DMS114 treated with DMSO at 0.1 percent for 48 hours (cell line): ENCODE results near the gene EMILIN1.

Source experiments
- DNase-seq: peaks from one replicate; lab custom pipeline; 2025; ENCODE audit not compliant: unreplicated experiment; lab: John Stamatoyannopoulos, UW

Gene EMILIN1

DNA sequence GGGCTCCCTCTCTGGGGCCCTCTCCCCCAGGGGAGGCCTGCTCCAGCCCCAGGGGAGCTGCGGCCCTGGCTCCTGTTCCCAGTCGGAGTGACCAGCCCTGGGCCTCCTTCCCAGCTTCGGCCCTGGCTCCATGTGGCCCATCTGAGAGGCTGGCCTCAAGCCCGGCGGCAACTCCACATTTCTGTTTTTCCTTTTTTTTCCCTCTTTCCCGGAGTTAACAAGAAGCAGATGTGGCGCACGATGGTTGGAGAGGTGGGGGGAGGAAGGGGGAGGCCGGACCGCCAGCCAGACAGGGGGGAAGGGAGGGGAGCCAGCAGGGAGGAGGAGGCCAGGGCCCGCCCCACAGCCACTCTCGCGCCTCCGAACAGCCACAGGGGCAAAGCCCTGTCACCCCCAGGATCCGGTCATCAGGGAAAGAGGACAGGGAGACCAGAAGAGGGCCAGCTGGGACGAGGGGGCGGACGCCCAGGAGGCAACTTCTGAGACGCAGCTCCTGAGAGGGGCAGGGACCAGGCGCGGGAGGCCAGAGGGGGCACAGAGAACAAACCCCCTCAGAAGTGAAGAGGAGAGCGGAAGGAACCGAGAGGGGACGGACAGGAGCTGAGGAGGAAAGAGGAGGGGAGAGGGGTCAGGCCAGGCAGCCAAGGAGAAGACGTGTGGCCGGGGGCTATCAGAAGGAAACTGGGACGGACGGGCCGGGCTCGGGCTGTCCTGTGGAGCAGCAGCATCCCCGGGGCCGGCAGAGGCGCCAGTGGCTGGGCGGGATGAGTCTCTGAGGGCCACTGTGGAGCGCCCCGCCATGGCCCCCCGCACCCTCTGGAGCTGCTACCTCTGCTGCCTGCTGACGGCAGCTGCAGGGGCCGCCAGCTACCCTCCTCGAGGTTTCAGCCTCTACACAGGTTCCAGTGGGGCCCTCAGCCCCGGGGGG is at the start of gene EMILIN1:
EMILIN1 (plus strand) TSS at position 349 of the 928 bp plus-strand sequence; CDS start at position 800, 451 bp downstream.
- DNase-seq: no peak

DNA sequence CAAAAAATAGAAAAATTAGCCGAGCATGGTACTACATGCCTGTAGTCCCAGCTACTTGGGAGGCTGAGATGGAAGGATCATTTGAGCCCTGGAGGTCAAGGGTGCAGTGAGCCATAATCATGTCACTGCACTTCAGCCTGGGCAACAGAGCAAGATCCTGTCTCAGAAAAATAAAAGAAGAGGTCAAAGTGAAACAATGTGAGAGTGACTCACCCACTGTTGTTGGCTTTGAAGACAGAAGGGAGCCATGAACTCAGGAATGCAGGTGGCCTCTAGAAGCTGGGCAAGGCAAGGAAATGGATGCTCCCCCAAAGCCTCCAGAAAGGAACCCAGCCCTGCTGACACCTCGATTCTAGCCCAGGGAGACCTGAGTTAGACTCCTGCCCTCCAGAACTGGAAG is 49.4 kb upstream of the EMILIN1 start:
- DNase-seq: no peak

DNA sequence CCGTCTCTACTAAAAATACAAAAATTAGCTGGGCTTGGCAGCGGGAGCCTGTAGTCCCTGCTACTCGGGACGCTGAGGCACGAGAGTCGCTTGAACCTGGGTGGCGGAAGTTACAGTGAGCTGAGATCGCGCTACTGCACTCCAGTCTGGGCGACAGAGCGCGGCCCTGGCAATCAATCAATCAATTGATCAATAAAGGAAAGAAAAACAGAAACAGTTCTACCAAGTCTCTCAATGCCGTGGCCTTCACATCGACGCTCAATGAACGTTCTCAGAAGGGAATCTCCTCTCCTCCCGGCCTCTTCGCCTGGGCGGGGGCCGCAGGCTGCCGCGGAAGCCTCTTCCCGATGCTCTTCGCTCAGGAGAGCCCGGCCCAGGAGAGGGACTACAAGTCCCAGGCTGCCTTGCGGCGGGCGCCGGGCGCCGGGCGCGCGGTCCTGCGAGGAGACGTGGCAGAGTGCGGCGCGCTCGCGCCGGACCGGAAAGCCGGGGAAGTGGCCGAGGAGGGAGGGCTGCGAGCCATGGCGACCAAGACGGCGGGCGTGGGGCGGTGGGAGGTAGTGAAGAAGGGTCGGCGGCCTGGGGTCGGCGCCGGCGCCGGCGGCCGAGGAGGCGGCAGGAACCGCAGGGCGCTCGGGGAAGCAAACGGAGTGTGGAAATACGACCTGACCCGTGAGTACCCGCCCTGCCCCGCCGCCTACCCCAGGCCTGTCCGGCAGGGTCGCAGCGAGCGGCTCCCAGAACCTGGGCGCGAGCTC is 45.7 kb upstream of the EMILIN1 start, which contains the start of gene TMEM214:
TMEM214 (plus strand) TSS at position 471 of the 758 bp plus-strand sequence; CDS start at position 522, 51 bp downstream.
- DNase-seq: peak; percentile 72

DNA sequence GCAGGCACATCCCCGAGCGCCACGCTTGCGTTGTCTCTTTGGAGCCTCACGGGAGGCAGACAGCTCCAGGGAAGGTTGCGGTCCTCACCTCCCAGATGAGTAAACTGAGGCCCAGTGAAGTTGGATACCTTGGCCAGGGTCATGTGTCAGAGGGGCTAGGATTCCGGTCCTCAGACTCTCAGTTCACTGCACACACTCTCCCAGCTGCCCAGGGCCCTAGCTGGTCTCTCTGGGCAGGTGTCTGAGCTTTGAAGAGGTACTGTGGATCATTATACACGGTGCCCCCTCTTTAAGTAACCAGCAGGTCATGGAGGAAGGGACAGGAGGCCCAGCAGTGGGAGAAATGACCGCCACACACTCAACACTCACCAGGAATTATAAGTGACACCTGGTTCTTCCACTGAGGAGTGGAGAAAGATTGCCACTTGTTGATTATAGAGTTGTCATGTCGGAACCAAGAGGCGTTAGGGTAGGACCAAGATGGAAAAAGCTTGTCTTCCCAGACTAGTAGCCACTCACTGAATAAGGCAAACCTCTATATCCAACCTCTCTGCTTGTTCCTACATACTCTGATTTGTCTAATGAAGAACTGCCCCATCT is 45.1 kb upstream of the EMILIN1 start:
- DNase-seq: no peak

DNA sequence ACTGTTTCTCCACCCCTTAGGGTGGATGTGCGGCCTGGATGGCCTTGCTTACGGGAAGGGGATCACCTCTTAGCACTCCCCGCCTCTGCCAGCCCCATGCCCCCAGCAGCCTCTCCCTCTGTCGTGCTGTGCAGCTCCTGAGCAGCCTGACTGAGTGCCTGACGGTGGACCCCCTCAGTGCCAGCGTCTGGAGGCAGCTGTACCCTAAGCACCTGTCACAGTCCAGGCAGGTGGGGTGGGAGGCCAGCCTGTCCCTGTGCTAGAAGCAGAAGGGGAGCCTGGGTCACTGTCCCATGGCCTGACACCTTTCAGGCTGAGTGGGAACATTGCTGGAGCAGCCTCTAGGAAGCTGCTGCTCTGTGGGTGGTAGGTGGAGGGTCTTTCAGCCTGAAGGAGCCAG is 40.4 kb upstream of the EMILIN1 start:
- no peak for DNase-seq

DNA sequence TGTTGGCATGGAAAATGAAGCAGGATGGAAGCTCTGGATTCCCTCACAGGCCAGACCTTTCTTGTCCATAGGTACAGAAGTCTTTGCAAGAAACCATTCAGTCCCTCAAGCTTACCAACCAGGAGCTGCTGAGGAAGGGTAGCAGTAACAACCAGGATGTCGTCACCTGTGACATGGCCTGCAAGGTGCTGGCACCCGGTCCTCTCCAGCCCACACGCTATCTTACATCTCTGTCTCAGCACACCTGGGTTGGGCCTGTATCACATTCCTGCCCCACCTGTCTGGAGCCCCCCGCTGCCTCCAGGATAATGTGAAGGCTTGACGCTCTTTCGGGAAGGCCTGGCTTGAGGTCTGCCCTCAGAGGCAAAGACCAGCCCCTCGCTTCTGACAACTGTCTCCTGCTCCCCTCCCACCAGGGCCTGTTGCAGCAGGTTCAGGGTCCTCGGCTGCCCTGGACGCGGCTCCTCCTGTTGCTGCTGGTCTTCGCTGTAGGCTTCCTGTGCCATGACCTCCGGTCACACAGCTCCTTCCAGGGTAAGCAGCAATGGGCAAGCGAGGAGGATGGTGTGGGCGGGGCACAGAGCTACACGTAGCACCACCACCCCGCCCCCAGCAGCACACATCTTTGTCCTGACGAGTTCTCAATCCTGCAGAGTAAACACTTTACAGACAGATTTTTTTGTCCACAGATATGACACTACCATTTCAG is 39.6 kb upstream of the EMILIN1 start:
- no peak for DNase-seq

DNA sequence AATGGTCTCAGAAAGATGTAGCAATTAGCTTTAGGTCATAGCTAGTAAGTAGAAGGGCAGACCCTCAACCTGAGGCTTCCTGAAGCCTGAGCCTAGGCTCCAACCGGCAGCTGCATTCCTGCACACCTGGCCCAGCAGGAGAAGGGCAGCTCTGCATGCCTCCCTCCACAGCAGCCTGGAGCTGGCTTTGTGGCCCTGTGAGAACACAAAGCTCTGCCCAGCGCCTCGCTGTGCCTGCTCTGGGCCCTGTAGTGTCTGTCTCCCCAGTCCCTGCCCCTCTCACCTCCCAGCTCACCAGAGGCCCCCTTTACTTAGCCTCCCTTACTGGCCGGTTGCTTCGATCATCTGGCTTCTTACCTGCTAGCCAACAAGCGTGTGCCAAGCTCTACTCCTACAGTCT is 39.0 kb upstream of the EMILIN1 start:
- DNase-seq: no peak

DNA sequence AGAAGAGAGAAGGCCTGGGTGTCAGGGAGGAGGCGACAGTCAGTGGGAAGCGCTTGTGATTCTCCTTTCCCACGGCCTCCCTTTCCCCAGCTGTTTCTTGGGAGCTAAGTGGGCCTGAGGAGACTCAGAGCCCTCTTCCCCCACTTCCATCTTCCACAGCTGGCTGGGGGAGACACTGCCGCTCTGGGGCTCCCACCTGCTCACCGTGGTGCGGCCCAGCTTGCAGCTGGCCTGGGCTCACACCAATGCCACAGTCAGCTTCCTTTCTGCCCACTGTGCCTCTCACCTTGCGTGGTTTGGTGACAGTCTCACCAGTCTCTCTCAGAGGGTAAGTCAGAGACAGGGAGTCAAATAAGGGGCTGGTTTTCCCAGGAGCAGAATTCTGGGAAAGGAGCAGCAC is 38.5 kb upstream of the EMILIN1 start:
- no peak for DNase-seq

DNA sequence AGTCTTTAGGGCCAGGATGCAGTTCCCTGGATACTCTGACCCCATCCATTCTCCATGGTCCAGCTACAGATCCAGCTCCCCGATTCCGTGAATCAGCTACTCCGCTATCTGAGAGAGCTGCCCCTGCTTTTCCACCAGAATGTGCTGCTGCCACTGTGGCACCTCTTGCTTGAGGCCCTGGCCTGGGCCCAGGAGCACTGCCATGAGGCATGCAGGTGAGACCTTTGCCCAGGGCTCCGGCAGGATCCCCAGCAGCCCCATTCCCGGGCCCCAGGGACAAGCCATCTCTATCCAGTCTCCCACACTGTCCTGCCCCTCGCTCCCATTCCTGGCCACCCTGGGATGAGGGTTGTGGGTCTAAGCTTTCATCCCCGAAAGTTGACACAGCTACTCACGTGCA is 38.1 kb upstream of the EMILIN1 start:
- DNase-seq: no peak

DNA sequence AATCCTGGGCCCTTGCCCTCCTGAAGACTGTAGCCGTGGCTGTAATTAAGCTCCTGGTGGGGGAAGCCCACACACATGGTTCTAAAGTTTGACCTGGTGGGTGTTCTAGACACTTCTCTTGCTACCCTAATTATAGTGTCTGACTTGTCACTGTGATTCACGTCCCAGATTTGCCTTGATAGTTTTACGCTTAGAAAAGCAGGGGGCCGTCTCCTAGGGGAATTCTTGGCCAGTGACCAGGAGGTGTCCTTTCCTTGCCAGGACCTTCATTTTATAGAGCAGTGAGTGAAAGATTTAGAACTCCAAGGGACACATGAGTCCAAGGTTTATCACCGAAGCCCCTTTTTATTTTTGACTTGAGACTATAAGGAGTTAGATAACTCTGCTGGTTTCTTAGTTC is 36.7 kb upstream of the EMILIN1 start:
- no peak for DNase-seq

DNA sequence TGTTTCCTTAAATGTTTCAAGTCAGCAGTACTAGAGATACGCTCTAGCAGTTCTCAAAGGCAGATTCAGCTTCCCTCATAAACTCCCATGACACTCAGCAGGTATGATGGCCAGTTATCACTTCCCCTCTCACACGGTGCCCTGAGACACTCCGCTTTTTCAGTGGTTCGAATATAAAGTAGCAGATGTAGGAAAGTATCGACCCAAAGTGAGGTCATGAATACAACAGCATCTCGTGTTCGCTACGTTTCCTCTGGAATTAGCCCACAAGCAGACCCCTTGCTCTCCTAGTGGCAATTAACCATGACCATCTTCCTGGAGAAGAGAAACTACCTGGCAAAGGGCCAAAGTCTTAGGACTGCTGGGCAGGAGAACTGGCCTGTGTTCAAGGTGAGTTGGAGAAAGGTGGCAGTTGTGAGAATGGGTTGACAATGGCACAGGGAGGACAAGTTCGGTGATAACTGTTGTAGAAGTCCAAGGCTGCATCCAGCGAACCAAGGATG is 36.2 kb upstream of the EMILIN1 start:
- DNase-seq: no peak

DNA sequence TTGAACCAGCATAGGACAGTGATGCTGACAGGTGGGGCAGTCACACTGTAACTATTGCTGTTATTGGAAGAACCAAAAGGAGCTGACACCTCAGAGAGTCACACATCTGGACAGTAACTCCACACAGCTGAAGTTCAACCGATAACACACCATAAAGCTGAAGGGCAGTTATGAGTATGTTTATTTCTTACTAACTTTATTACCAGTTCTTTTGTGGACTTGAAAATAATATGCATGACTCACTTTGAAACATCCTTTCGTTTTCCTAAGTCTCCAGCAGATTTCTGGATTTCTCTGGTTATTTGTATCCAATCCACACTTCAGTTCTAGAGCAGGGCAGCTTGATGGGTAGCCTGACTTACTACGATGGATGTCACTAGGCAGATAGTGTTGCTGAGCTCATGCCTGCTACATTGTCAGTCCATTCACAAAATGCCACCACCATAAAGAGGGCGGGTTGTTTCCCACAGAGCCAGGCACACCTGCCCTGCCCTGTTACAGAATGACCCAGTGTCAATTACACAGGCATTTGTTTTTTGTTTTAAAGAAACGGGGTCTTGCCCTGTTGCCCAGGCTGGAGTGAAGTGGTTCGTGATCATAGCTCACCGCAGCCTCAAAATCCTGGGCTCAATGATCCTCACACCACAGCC is 35.3 kb upstream of the EMILIN1 start:
- no peak for DNase-seq

DNA sequence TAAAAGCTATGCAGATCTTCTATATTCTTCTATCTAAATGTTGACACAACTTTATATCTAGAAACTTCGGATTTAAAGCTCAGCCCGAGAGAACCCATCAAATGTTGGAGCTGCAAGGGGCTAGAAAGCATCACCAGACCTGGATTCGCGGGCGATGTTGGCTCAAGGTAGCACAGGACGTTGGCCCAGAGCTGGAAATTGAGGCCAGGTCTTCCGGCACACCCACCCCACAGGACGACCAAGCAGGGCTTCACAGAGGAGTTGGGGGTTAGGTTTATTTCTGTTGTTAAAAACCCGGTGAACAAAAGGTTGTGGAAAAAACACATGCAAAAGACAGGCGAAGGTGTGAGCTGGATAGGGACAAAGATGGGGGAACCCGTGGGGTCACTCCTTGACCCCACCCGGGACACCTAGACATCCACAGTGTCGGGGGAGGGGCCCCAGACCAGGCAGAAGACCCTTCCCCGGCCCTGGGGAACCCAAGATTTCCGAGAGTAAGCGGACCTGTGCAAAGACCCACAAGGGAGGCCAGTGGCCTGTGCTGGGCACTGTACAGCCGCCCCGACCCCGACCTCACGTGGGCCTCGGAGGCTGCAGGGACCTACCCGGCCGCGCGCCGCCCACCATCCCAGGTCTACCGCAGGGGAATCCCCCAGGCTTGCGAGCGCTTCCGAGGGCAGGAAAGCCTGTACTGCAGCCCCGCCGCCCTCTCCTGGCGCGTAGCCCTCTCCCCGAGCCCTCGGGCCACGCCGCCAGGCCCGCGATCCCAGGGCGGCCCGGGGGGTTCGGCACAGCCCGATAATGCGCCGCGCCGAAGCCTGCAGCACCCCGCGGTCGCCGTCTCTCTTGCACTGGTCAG is 28.8 kb upstream of the EMILIN1 start:
- no peak for DNase-seq

DNA sequence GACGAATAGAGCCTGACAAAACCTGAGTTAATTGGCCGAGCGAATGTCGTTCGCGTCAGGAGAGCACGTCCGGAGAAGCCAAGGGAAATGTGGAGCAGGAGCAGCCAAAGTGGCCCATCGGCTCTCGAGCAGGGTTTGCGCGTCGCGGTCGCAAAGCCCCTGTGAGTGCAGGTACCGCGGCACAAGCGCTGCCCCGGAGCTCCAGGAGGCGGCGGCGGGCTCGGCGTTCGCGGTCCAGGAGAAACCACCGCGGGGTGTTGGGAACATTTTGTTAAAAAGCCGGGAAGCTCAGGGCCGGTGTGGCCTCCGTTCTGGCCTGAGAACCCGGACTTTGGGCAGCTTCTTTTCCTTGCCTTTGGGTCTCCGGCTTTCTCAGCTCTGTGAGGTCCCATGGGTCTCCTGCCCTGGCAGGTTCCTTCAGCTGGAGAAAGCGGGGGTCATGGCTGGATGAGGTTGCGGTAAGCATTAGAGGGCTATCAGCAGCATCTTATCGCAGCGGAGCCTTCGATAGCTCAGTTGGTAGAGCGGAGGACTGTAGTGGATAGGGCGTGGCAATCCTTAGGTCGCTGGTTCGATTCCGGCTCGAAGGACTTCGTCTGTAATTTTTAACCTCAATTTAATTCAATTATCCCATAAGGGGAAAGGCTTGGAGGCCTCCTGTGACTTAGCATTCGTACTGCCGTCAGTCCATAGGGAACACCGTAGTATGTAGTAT is 28.0 kb upstream of the EMILIN1 start:
- DNase-seq: peak; percentile 77

DNA sequence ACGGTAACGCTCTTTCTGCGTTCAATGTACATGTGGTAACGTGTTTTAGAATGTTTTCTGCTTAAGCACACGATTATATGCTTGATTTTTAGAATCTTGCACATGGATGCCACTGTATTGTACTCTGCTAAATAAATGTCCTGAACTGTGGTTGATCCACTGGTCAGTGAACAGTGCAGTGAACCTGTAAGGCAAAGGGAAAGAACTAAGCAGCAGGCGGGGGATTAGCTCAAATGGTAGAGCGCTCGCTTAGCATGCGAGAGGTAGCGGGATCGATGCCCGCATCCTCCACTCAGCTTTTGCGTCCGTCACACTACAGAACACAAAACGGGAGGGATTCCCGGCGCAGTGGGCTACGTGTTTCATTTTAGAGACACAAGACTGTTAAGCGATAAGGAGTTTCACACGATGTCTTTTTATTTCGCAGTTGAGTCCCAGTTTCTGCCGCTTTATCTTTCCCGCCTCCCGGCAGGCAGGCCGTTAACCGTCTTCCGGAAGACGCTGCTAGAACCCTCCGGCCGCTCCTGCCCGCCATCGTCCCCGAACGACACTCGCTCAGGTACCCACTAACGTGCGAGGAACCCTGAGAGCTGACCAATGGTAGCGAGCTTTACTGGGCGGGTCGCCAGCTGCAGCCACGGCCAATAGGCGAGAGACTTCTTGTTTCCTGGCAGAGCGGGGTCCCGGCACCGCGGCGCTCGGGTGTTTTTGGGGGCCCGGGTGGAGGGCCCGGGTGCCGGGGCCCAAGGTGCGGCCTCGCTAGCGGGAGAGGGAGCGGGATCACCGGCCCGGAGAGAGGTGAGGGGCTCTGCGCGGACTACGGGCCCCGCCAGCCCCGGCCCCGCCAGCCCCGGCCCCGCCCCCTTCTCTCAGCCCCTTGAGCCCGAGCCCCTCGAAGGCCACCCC is 27.2 kb upstream of the EMILIN1 start, which contains the start of gene AGBL5:
AGBL5 (plus strand) TSS at position 673 of the 906 bp plus-strand sequence. CDS start 1,291 bp downstream, outside the sequence.
- DNase-seq: peak; percentile 89

DNA sequence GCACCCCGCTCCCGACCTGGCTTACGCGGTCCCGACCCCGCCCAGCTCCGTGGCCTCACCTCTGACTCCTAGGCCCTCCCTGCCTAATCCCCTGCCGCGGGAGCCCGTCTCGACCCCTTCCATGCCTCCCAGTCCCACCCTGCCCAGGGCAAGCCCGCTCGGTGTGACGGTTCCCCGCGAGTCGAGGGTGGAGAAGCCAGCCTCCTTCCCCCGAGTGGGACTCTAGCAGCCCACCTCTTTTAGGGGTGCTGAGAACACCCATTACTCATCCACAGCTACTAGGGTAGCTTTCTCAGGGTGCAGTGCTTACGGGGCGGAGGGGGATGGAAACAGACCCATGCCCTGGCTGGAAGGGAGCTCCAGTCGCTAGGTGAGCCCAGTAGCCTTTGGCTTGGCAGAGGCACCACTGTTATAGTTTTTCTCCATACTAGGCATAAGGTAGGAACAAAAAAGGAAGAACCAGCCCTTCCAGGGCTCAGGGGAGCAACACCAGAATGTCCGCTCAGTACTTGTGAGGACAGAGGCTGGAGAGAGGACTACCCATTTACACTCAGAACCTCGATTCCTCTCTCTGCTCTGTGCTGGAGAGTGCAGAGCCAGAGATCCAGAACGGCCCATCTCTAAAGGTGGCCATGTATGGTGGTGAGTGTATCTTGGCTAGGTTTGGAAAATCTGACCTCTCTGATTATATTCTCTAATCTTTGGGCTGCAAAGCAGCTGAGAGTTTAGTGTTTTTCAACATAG is 26.3 kb upstream of the EMILIN1 start:
- no peak for DNase-seq

DNA sequence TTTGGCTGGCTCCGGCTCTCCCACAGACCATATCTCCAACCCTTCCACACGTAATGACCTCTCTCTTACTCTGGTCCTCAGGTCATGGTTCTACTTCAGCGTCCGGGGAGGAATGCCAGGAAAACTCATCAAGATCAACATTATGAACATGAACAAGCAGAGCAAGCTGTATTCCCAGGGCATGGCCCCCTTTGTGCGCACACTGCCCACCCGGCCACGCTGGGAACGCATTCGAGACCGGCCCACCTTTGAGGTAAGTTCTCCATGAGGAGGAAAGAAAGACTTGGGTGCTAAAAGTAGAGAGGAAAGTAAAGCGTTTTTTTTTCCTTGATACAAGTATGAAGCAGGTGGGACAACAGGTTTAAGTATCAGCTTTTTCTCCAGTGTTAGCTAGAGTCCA is 25.1 kb upstream of the EMILIN1 start:
- no peak for DNase-seq
